GM19467 (cell line): ENCODE results near the gene TRPV2.

Experiments used
- ATAC-seq: cut with Tn5 transposase; IDR thresholded peaks from one replicate; pipeline ENCODE4 v1.9.1; 2021; ENCODE audit warnings: mild to moderate bottlenecking, moderate library complexity; ENCODE audit not compliant: unreplicated experiment

Gene TRPV2

GRCh38 chr17:16406742-16407674, 8.4 kb upstream of the TRPV2 start:
- ATAC-seq = no peak

- ATAC-seq = peak; percentile 81
Measured at GRCh38 chr17:16407911-16408588, 7.3 kb upstream of the TRPV2 start.

DNA sequence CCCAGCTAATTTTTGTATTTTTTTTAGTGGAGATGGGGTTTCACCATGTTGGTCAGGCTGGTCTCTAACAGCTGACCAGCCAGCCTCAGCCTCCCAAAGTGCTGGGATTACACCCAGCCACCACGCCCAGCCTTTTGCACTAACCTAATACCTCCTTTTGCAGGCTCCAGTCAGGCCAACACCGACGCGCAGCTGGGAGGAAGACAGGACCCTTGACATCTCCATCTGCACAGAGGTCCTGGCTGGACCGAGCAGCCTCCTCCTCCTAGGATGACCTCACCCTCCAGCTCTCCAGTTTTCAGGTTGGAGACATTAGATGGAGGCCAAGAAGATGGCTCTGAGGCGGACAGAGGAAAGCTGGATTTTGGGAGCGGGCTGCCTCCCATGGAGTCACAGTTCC, 2.0 kb downstream of the TRPV2 start:
- ATAC-seq = no peak

DNA sequence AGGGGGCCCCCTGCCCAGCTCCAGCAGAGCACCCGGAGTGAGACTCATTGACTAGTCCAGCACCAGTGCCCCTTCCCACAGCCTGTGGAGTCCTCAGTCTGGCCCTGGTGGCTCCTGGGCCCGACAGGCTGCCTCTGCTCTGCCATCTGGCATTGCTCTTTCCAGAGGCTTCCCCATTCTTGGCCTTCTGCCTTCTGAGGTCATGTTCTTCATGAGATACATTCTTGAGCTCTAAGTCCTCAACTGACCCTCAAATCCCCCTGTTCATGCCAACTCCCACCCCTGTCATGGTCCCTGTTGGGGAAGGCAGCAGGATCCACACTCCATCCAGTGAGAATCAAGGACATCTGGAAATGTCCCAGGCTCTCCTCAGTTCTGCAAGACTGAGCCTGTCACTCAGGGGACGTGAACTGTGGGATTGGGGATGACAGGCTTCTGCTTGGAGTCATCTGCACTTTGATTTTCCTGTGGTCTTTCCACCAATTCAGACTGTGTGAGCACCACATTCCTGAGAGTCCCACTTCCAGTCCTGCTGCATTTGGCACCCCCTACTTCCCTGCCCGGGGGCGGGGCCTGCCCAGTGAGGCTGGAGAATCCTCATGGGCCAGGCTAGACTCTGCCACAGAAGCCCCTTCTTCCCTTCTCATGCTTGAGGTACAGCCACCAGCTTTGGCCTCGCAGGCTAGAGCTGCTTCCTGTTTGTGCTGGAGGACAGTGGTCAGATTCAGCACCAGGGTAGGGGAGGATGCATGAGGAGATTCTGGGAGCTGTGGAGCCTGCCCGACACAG, 2.7 kb downstream of the TRPV2 start:
- ATAC-seq = no peak

GRCh38 chr17:16418685-16419068, 3.3 kb downstream of the TRPV2 start:
- ATAC-seq = no peak

DNA sequence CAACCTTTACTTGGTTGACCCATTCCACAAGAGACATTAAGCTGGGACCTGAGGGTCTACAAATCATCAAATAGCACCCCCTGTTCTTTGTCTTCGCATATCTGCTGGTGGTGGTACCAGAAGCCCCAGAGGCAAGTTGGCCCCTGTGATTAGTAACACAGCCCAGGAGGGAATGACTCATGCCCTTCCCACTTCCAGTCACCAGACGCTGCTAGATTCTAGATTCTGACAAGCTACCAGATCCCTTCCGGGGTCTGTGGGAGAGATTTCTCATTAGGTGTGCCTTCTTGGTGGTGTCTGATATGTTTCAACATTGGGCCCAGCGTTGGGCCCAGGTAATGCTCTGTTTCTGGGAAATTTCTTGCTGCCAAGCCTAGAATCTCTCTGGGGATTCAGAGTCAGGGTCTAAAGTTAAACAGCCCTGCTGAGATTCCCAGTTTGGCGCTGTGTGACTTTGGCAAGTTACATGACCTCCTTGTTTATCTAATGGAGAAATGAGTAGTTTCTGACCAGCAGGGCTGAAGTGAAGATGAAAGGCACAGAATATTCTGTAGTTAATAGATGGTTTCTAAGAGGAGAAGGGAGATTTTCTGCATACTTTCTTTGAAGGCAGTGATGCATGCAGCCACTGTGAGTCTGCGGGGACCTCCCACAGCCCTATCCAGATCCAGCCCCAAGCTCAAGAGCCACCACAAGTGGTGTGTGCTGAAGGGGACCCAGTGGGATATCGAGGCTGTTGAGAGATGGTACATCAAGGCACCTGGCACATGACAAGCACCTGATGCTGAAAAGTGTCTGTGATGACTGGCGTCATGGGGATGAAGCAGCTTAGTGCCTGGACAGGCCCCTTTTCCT, 3.9 kb downstream of the TRPV2 start:
- ATAC-seq = no peak

DNA sequence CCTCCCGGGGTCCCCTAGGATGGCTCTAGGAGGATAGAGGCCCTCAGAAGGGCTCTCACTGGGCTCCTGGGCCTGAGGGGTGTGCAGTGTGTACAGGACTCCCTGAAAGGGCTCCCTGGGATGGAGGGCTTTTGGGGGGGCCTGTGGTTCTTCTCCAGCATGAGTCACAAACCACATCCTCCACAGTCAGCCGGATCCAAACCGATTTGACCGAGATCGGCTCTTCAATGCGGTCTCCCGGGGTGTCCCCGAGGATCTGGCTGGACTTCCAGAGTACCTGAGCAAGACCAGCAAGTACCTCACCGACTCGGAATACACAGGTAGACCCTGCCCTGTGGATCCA, 4.5 kb downstream of the TRPV2 start:
- no peak for ATAC-seq

DNA sequence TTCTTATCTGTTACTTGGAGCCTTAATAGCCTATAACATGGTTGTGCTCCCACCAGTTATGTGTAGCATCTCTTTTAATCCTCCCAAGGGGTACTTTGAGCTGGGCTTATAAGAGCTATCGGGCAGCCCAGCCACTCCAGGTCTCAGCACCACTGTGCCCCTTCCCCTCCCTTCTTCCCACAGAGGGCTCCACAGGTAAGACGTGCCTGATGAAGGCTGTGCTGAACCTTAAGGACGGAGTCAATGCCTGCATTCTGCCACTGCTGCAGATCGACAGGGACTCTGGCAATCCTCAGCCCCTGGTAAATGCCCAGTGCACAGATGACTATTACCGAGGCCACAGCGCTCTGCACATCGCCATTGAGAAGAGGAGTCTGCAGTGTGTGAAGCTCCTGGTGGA, 7.0 kb downstream of the TRPV2 start:
- ATAC-seq = no peak

DNA sequence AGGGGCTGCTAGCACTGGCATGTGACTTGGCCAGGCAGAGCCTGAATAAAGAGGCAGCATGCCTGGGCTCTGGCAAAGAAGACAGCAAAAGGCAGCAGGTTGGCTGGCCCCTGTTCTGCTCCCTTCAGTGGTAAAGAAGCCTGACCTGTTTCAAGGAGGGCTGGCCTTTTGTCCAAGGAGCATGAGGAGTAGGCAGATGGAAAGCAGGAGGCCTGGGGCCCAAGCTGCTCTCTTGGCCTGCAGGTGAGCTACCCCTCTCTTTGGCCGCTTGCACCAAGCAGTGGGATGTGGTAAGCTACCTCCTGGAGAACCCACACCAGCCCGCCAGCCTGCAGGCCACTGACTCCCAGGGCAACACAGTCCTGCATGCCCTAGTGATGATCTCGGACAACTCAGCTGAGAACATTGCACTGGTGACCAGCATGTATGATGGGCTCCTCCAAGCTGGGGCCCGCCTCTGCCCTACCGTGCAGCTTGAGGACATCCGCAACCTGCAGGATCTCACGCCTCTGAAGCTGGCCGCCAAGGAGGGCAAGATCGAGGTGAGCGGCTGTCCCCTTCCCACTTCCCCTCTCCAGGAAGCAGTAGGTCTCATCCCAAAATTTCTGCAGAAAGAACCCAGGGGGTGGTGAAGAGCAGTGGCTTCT, 8.0 kb downstream of the TRPV2 start:
- no peak for ATAC-seq

DNA sequence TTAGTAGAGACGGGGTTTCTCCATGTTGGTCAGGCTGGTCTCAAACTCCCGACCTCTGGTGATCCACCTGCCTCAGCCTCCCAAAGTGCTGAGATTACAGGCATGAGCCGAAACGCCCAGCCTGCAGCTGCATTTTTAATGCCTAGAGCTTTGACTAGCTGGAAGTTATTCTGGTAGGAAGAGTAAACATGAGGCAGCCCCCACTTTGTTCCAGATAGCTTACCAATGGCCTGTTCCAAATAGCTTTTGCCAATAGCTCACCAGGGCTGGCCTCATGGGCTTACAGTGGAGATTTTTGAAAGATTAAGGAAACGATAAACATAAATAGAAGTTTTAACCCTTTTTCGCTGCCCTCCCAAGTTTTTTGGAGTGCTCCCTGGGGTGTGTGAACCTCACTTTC, 9.8 kb downstream of the TRPV2 start:
- no peak for ATAC-seq

- no peak for ATAC-seq
Measured at GRCh38 chr17:16425698-16426659, 10.6 kb downstream of the TRPV2 start.

- no peak for ATAC-seq
Measured at GRCh38 chr17:16427020-16427419, 11.6 kb downstream of the TRPV2 start.

DNA sequence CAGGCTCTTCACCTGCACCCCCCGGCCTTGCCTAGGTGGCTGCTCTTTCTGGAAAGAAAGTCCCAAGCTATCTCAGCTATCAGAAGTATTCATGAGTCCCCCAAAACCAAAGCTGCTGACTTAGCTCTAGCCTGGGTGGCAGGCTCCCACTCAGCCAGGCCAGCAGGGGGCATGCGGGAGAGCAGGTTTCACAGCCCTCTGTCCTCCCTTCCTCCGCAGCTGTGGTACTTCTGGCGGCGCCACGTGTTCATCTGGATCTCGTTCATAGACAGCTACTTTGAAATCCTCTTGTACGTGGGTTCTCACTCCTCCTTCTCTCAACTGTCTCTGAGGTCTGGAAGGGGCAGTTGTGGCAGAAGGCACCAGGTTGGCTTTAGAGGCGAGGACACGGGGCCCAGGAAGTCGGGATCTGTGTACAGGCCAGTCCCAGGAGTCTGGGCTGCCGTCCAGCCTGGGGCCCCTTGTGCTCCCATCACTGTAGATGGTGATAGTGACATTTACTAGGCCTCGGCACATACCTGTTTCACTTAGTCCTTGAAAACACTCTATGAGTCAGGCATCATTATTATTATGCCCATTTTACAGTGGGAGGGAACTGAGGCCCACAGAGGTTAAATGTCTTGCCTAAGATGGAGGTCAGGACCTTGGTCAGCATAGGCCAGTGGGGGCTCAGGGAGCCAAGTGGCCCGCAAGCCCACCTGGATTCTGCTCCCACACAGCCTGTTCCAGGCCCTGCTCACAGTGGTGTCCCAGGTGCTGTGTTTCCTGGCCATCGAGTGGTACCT, 12.9 kb downstream of the TRPV2 start:
- ATAC-seq = no peak

DNA sequence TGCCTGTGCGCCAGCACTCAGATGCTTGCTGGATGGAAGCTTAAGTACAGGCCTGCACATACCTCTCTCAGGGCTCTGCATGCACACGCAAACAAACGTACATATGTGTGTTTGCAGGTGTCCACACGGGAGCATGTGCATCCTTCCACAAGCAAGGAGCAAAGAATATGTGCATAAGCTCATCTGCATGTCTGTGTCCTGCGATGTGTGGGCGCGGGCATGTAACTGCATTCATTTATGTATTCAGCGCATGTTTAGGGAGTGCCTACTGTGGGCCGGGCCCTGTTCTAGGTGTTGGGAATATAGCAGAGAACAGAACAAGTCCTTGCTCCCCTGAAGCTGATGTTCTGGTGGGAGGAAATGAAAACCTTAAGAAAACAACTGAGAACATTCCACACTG, 13.7 kb downstream of the TRPV2 start:
- ATAC-seq = no peak

GRCh38 chr17:16430650-16431049, 15.3 kb downstream of the TRPV2 start:
- ATAC-seq = no peak

- ATAC-seq = no peak
Measured at GRCh38 chr17:16432017-16432416, 16.6 kb downstream of the TRPV2 start.

GRCh38 chr17:16433514-16433913, 18.1 kb downstream of the TRPV2 start:
- no peak for ATAC-seq

GRCh38 chr17:16434662-16435061, 19.3 kb downstream of the TRPV2 start:
- no peak for ATAC-seq
